Activated CD8-positive, alpha-beta memory T cell treated with anti-CD3 and anti-CD28 coated beads, Interleukin-2, amount 50 U/mL, for 4 hours (primary cell): ENCODE results near the gene UBXN6.

ENCODE experiments used
- DNase-seq: peaks from one replicate; pipeline ENCODE4 v3.0.0-alpha.2; 2020

UBXN6 gene, protein sequence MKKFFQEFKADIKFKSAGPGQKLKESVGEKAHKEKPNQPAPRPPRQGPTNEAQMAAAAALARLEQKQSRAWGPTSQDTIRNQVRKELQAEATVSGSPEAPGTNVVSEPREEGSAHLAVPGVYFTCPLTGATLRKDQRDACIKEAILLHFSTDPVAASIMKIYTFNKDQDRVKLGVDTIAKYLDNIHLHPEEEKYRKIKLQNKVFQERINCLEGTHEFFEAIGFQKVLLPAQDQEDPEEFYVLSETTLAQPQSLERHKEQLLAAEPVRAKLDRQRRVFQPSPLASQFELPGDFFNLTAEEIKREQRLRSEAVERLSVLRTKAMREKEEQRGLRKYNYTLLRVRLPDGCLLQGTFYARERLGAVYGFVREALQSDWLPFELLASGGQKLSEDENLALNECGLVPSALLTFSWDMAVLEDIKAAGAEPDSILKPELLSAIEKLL

DNA sequence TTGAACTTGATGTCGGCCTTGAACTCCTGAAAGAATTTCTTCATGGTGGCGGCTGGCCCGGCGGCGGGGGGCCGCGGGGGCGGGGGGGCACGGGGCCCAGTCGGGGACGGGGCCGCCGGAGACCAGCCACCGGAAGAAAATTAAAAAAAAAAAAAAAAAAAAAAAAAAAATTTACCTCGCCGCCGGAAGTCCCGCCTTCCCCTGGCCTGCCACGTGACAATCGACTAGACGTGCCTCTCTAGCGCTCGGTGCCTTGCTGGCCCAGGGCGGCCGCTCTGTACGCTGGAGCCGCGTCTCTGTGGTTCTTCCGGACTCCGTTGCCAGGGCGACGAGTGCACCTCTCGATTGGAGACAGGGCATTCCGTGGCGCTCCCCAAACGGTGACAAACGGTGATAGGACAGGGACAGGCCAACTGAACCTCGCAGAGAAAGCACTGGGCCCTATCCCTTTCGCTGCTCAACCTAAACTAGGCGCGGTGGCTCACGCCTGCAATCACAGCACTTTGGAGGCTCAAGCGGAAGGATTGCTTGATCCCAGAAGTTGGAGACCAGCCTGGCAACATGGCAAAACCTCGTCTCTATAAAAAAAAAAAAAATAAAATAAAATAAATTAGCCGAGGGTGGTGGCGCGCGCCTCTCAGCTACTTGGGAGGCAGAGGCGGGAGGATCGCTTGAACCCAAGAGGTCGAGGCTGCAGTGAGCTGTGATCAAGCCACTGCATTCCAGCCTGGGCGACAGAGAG, at the start of gene UBXN6:
Gene UBXN6, minus strand, starts transcription at position 141 of the 742 bp plus-strand sequence. Its CDS starts 97 bp downstream, at position 44.
- peak; percentile 97 for DNase-seq

DNA sequence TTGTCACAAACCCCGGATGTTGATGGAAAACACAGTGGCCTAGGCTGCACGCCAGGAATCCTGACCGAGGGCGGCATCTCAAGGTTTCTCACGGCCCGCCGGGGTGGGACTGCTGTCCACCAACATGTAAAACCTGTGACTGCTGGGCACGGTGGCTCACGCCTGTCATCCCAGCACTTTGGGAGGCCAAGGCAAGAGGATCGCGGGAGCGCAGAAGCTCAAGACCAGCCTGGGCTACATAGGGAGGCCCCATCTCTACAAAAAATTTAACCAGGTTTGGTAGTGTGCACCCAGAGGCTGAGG, 49.5 kb upstream of the UBXN6 start:
- no peak for DNase-seq

DNA sequence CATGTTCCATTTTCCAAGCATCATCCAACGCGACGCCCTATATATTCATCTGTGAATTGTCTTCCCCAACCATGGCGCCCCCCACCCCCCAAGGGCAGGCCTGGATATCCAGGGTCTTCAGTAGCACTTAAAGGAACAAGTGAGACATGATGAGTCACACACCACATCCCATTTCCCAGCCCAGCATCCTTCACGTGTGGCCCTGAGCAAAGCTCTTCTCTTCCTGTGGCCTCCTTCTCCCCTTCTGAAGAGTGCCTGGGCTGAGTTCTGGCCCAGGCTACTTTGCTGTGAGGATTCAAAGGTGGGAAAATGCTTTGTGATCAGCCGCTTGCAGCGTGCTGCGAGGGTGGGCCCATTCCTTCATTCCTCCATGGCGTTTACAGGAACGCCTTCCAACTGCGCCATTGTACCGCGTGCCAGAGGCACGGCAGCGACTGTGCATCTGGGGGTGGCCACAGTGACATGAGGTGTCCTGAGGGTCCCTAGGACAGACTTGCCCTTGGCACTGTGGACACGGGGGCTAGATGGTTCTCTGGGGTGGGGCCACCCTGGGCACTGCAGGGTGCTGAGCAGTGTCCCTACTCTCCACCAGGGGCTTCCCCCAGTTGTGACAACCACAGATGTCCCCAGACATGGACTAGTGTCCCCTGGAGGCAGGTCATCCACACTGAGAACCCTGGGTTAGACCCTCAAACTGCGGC, 49.0 kb upstream of the UBXN6 start:
- no peak for DNase-seq

- no peak for DNase-seq
Observed at GRCh38 chr19:4505570-4506448, 48.2 kb upstream of the UBXN6 start.

GRCh38 chr19:4504891-4505569, 47.4 kb upstream of the UBXN6 start:
- no peak for DNase-seq

- DNase-seq, result no peak
Observed at GRCh38 chr19:4504297-4504701, 46.7 kb upstream of the UBXN6 start.

DNA sequence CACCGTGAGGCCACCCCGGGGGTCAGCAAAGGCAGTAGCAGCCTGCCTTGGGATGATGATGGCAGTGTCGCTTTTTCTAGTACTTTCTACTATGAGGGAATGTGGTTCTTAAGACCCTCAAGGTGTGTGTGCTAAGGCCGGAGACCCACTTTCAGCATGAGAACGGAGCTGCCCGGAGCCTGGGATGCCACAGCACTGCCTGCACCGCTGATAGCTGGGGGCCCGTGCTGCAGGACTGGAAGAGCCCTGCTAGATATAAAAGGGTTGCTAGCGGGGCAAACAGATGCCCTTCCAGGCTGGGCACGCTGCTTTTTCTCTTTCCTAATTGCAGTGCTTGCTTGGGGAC, 46.2 kb upstream of the UBXN6 start:
- DNase-seq, result no peak

DNA sequence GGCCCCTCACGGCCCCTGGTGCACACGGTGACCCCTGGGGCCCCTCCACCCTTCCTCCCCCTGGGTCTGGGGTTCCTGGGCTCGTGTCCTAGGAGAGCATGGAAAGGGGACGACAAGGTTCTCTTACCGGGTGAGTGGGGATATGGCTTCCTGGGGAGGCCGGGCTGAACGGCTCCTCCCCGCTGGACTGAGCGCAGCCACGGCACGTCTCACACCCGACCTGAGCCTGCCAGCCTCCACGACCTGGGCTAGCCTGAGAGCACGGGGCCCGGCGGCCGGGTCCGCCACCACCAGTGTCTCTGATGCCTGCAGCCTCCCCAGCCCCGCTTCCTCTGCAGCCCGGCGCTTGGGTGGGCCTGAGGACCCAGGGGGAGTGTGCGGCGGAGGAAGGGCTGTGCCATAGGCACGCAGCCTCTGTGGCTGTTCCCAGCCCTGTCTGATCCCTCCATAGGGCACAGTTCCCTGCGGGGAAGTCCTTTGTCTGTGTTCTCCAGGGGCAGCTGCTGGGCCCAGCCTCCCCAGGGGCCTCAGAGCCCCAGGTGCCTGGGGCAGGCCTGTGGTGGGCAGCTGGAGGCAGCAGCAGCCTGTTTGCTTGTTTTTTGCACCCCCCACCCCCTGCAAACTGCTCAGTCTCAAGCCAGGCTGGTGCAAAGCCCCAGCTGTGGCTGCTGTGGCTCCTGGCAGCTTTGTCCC, 45.7 kb upstream of the UBXN6 start:
- DNase-seq, result no peak

- DNase-seq, result no peak
Observed at GRCh38 chr19:4502282-4503131, 44.9 kb upstream of the UBXN6 start.

- no peak for DNase-seq
Observed at GRCh38 chr19:4501691-4502090, 44.1 kb upstream of the UBXN6 start.

DNA sequence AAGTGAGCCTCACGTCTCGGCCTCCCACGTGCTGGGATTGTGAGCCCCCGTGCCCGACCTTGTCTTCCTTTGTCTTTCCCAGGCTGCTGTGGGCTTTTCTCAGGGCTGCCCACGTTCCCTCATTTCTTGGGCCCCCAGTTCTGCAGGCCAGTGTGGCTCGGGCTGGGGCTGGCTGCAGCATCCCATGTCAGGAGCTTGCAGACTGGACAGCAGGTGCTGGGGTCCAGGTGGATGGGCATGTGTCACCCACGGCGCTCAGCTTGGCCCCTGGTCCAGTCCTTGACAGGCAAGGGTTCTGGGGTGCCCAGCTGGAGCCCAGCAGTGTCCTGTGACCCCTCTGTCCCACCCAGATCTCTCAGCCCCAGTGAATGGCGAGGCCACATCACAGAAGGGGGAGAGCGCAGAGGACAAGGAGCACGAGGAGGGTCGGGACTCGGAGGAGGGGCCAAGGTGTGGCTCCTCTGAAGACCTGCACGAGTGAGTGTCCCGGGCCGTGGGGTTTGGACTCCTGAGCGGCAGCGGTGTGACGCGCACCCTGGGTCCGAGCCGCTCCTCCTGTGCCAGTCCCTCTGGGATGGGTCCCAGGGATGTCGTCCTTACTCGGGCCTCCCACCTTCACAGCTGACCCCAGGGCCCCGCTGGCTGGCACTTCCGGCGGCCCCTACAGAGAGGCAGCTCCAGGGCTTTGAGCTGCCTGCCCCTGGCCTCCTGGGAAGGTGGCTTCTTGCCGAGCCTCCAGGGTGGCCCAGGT, 43.4 kb upstream of the UBXN6 start:
- no peak for DNase-seq

DNA sequence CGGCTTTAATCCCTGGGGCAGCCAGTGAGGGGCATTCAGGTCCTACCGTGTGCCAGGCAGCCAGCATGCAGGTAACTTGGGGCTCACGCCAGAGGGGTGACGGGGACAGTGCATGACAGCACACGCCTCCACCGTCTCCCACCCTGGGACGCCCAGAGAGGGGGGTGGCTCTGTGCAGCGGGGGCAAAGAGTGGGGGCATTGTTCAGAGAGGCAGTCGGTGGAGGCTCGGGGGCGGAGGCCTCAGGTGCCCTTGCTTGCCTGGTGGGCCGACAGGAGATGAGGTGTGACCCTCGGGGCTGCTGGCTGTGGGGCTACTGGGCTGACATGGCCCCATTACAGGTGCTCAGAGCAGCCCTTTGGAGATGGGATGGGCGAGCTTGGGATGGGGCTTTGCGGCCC, 42.3 kb upstream of the UBXN6 start:
- no peak for DNase-seq

GRCh38 chr19:4499318-4499717, 41.7 kb upstream of the UBXN6 start:
- no peak for DNase-seq

DNA sequence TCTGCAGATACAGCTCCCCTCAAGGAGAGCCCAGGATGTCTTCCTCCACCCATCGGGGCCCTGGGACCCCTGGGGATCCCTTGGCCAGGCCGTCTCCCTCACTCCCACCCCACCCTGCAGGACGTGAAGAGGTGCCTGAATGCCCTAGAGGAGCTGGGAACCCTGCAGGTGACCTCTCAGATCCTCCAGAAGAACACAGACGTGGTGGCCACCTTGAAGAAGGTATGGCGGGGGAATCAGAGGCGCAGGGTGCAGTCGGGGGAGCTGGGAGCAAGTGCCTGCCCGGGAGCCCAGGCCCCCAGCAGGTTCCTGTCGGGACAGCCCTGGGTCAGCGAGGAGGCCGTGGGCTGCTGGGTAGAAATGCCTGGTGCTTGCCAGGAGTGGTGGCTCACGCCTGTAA, 41.1 kb upstream of the UBXN6 start:
- no peak for DNase-seq

- DNase-seq, result no peak
Observed at GRCh38 chr19:4497770-4498389, 40.3 kb upstream of the UBXN6 start.

GRCh38 chr19:4496304-4496703, 38.7 kb upstream of the UBXN6 start:
- DNase-seq, result no peak

DNA sequence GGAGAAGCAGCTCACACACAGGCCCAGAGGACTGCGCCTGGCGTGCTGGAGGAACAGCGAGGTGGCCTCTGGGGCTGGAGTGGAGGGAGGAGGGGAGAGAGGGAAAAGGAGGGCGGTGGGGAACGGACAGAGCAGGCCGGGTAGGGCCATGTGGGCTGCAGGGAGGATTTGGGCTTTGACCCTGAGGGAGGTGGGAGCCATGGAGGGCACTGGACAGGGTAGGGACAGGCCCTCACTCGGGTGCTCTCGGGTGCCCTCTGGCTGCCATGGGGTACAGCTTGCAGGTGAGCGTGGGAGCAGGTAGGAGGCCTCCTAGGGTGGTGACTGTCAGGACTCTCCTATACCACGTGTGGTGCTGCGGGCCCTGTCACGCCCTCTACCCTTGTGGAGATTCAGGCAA, 37.9 kb upstream of the UBXN6 start:
- DNase-seq, result no peak

GRCh38 chr19:4494691-4495064, 37.1 kb upstream of the UBXN6 start:
- DNase-seq, result no peak

DNA sequence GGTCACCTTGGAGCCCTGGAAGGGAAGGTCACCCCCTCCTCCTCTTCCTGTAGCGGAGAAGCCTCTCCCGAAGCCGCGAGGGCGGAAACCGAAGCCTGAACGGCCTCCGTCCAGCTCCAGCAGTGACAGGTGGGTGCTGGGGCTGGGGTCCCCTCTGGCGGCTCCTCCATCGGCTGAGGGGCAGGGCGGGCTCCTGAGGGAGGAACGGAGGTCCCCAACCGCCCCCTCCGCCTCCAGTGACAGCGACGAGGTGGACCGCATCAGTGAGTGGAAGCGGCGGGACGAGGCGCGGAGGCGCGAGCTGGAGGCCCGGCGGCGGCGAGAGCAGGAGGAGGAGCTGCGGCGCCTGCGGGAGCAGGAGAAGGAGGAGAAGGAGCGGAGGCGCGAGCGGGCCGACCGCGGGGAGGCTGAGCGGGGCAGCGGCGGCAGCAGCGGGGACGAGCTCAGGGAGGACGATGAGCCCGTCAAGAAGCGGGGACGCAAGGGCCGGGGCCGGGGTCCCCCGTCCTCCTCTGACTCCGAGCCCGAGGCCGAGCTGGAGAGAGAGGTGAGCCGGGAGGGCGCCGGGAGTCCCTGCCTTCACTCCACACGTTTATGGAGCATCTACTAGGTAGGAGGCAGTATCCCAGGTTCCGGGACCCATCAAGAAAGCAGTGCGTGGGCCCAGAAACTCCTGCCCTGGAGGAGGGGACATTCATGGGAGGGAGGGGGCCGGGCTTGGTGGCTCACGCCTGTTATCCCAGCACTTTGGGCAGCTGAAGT, 36.5 kb upstream of the UBXN6 start:
- no peak for DNase-seq
